Vagina (tissue), 2 donors: ENCODE results near the gene FAM9C. TPM values are rescaled to one million over a fixed set of nuclear protein-coding genes. Genes with fewer than 3 reads are reported as not detected.
A peak's percentile ranks its signal among the peaks of the same experiment; 100 is the strongest.

ENCODE experiments used
- DNase-seq, 2 donors: peaks; one replicate each; pipeline ENCODE4 v3.0.0-alpha.2; 2017; ENCODE audit errors: extremely low spot score in 2 of 2
- H3K27ac ChIP-seq: fragments of 200-600 bp; sonication (generic); one replicate; pipeline ENCODE4 v1.5.1; 2019
- H3K27me3 ChIP-seq: fragments of 200-600 bp; sonication (generic); one replicate; pipeline ENCODE4 v1.5.1; 2019
- H3K36me3 ChIP-seq, 2 donors: fragments of 200-600 bp; sonication (generic); one replicate each; pipeline ENCODE4 v1.5.1; 2017 to 2019
- H3K4me1 ChIP-seq: fragments of 200-600 bp; sonication (generic); one replicate; pipeline ENCODE4 v1.5.1; 2019
- H3K4me3 ChIP-seq, 2 donors: fragments of 200-600 bp; sonication (generic); 1 replicate in 1 of 2; 2 replicates in 1 of 2; pipeline ENCODE4 v1.5.1; 2016 to 2019
- H3K9me3 ChIP-seq: fragments of 200-600 bp; sonication (generic); one replicate; pipeline ENCODE4 v1.5.1; 2019
- POLR2A ChIP-seq, 2 donors: fragments of 450-650 bp; IDR thresholded peaks; one replicate each; pipeline ENCODE4 v1.6.1; 2017; ENCODE audit warnings: antibody characterized with exemption in 2 of 2, mild to moderate bottlenecking in 2 of 2, moderate library complexity in 2 of 2
- POLR2AphosphoS5 ChIP-seq, 2 donors: sonication (generic); formaldehyde crosslinking; IDR thresholded peaks; one replicate each; pipeline ENCODE4 v1.9.0; 2017; ENCODE audit warnings: antibody characterized with exemption in 2 of 2, mild to moderate bottlenecking in 2 of 2, low read depth in 1 of 2; ENCODE audit not compliant: insufficient read depth in 1 of 2
- intact Hi-C: fragments of 100-400 bp; cut with DNase I; formaldehyde crosslinking; loops from one replicate; pipeline ENCODE4 v1.15.1; 2023
- total RNA-seq: library from RNA; depleted of rRNA; stranded (reverse); fragments of >200 nt; gene quantifications from one replicate; pipeline ENCODE4 v1.2.3, GENCODE V29; 2016
- TF ChIP-seq, protein P1 (sequence below), 3 experiments: fragments of 450-650 bp in 2 of 3; fragments of 200-600 bp in 1 of 3; sonication (generic) in 1 of 3; IDR thresholded peaks; one replicate each; pipeline ENCODE4 v1.5.1; 2017 to 2019; ENCODE audit warnings: antibody characterized with exemption in 3 of 3, mild to moderate bottlenecking in 2 of 3, moderate library complexity in 2 of 3

The FAM9C gene
- total RNA-seq, 1 donor from 2014 or later, result not detected

- H3K27ac ChIP-seq, result no peak overlapping the region
Measured at GRCh38 chrX:12993826-12994225, 50.6 kb downstream of the FAM9C start.

DNA sequence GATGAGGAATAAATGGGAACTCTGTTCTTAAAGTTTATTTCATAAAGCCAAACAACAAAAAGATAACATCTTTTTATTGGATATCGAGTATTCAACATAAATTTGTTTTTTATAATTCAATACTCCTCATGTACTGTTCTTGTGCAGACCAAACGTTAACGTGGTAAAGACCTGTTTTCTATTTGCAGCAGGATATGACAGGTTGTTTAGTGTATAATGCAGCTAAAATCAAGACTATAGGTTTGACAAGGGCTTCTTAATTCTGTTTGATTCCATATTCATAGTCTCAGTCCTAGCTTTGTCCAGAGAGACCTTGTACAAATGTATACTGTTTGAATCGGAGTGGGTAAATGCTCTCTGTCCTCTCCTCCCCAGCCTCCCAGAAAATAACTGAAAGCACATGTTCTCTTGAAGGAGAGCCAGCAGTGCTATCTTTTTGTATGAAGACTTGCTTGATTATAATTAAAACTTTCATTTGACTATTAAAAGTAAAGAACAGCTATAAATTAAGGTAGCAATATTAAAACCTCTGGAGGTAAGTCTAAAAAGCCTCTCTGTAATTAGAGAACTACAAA lies 51.8 kb downstream of the FAM9C start:
- no peaks in the 10 kb centered on the region for H3K9me3 ChIP-seq
- H3K36me3 ChIP-seq, result no peaks in the 10 kb centered on the region
- no peaks in the 10 kb centered on the region for H3K27me3 ChIP-seq
- TF ChIP-seq POLR2AphosphoS5 (IDR thresholded peaks at IDR 0.05; ENCODE audit: insufficient read depth in 1 of 2, low read depth in 1 of 2) (no peak), POLR2A (IDR thresholded peaks at IDR 0.05) (no peak)
- TF ChIP-seq, protein P1, sequence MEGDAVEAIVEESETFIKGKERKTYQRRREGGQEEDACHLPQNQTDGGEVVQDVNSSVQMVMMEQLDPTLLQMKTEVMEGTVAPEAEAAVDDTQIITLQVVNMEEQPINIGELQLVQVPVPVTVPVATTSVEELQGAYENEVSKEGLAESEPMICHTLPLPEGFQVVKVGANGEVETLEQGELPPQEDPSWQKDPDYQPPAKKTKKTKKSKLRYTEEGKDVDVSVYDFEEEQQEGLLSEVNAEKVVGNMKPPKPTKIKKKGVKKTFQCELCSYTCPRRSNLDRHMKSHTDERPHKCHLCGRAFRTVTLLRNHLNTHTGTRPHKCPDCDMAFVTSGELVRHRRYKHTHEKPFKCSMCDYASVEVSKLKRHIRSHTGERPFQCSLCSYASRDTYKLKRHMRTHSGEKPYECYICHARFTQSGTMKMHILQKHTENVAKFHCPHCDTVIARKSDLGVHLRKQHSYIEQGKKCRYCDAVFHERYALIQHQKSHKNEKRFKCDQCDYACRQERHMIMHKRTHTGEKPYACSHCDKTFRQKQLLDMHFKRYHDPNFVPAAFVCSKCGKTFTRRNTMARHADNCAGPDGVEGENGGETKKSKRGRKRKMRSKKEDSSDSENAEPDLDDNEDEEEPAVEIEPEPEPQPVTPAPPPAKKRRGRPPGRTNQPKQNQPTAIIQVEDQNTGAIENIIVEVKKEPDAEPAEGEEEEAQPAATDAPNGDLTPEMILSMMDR (IDR thresholded peaks at IDR 0.05), result no peak
- intact Hi-C loops, result no loop called here
- no peak overlapping the region for H3K4me3 ChIP-seq
- DNase-seq, result no peak
- H3K4me1 ChIP-seq, result peaks cover 10% of the 10 kb centered on the region
- no peak overlapping the region for H3K27ac ChIP-seq

More at GRCh38 chrX:12993826-12994225, 50.6 kb downstream of the FAM9C start:
- intact Hi-C loops, result no loop called here
- no peaks in the 10 kb centered on the region for H3K36me3 ChIP-seq
- no peaks in the 10 kb centered on the region for H3K9me3 ChIP-seq
- no peak for DNase-seq
- no peak overlapping the region for H3K4me3 ChIP-seq
- no peak for TF ChIP-seq POLR2AphosphoS5 (IDR thresholded peaks at IDR 0.05; ENCODE audit: insufficient read depth in 1 of 2, low read depth in 1 of 2)
- no peak for TF ChIP-seq POLR2A (IDR thresholded peaks at IDR 0.05)
- TF ChIP-seq, protein P1 (IDR thresholded peaks at IDR 0.05), result no peak
- no peaks in the 10 kb centered on the region for H3K27me3 ChIP-seq
- peaks cover 13% of the 10 kb centered on the region for H3K4me1 ChIP-seq

- H3K4me3 ChIP-seq, result no peak overlapping the region
- no peaks in the 10 kb centered on the region for H3K27me3 ChIP-seq
- intact Hi-C loops, result no loop called here
- no peak overlapping the region for H3K27ac ChIP-seq
- H3K36me3 ChIP-seq, result no peaks in the 10 kb centered on the region
- DNase-seq, result no peak
- TF ChIP-seq POLR2A (IDR thresholded peaks at IDR 0.05) (no peak), POLR2AphosphoS5 (IDR thresholded peaks at IDR 0.05; ENCODE audit: insufficient read depth in 1 of 2, low read depth in 1 of 2) (no peak)
- TF ChIP-seq, protein P1 (IDR thresholded peaks at IDR 0.05), result no peak
- peaks cover 10% of the 10 kb centered on the region for H3K4me1 ChIP-seq
- no peaks in the 10 kb centered on the region for H3K9me3 ChIP-seq
Measured at GRCh38 chrX:12991575-12991974, 52.8 kb downstream of the FAM9C start.

DNA sequence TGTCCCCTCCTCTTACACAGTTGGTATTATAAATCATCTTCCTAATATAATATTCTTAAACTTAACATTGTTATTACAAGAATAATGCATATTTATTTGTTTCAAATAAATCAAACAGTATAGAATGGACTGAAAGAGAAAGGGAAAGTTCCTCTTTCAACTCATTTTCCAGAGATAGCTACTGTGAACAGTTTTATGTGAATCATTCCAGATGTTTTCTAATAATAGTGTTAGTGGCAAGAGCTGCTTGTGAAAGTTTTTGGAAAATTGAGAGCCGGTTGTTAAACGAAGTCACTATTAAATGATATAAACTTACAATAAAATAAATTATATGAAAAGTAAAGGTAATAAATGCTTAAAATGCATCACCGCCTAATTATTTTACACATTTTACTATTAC lies 55.0 kb downstream of the FAM9C start:
- intact Hi-C loops, result loop anchor here (5.0 kb wide), 1 partner anchor 1517 kb away; no protein-coding TSS in a partner anchor
- H3K36me3 ChIP-seq, result no peaks in the 10 kb centered on the region
- no peak for DNase-seq
- no peak for TF ChIP-seq POLR2AphosphoS5 (IDR thresholded peaks at IDR 0.05; ENCODE audit: insufficient read depth in 1 of 2, low read depth in 1 of 2)
- TF ChIP-seq, protein P1 (IDR thresholded peaks at IDR 0.05), result no peak
- H3K27ac ChIP-seq, result no peak overlapping the region
- peaks cover 16% of the 10 kb centered on the region for H3K4me1 ChIP-seq
- no peak overlapping the region for H3K4me3 ChIP-seq
- no peaks in the 10 kb centered on the region for H3K9me3 ChIP-seq
- H3K27me3 ChIP-seq, result no peaks in the 10 kb centered on the region

DNA sequence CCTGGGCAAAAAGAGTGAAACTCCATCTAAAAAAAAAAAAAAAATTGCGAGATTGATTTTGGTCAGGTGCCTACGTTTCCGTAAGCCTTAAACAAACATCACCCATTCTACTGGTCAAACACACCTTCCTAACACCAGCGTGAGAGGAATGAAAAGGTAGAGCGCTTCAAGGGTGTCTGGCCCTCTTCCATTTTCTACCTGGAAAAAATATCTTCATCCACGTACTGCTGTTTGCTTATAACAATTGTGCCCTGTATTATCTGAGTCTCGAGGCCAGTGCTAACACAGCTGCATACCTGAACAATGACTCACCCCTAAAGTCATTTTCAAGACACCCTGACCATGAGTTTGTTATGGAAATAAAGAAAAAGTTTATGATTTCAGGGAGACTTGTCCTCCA lies 55.6 kb downstream of the FAM9C start:
- no peaks in the 10 kb centered on the region for H3K36me3 ChIP-seq
- no peaks in the 10 kb centered on the region for H3K9me3 ChIP-seq
- DNase-seq, result no peak
- no peak overlapping the region for H3K27ac ChIP-seq
- no peak overlapping the region for H3K4me3 ChIP-seq
- no peaks in the 10 kb centered on the region for H3K27me3 ChIP-seq
- TF ChIP-seq POLR2A (IDR thresholded peaks at IDR 0.05) (no peak), POLR2AphosphoS5 (IDR thresholded peaks at IDR 0.05; ENCODE audit: insufficient read depth in 1 of 2, low read depth in 1 of 2) (peak in 1 of 2 donors; percentile 41)
- TF ChIP-seq, protein P1 (IDR thresholded peaks at IDR 0.05), result no peak
- H3K4me1 ChIP-seq, result peaks cover 19% of the 10 kb centered on the region
- intact Hi-C loops, result loop anchor here (5.0 kb wide), 1 partner anchor 1516 kb away; no protein-coding TSS in a partner anchor
